Measurements from ENCODE around the gene NUP107.
A peak's percentile ranks its signal among the peaks of the same experiment; 100 is the strongest.

Gene NUP107

GRCh38 chr12:68745376-68745903 lies 58.7 kb downstream of the NUP107 start:
- DNase-seq: no peak

- DNase-seq: peak; percentile 95
These were observed 59.3 kb downstream of the NUP107 start, which contains the start of gene SLC35E3 for GRCh38 chr12:68745904-68746571. TSS of gene SLC35E3 (plus strand) at chr12:68746176. CDS start at chr12:68746378, 202 bp downstream.

GRCh38 chr12:68746572-68747180 lies 59.9 kb downstream of the NUP107 start:
- DNase-seq: peak; percentile 47

GRCh38 chr12:68749443-68749842 lies 62.7 kb downstream of the NUP107 start:
- no peak for DNase-seq

GRCh38 chr12:68749861-68750260 lies 63.1 kb downstream of the NUP107 start:
- no peak for DNase-seq

- DNase-seq: no peak
These were observed 63.7 kb downstream of the NUP107 start for GRCh38 chr12:68750506-68750905.

- no peak for DNase-seq
These were observed 68.9 kb downstream of the NUP107 start for GRCh38 chr12:68755536-68756243.

- no peak for DNase-seq
These were observed 73.1 kb downstream of the NUP107 start for GRCh38 chr12:68759852-68760251.

GRCh38 chr12:68760806-68761441 lies 74.1 kb downstream of the NUP107 start:
- no peak for DNase-seq

- DNase-seq: no peak
These were observed 74.6 kb downstream of the NUP107 start for GRCh38 chr12:68761442-68761812.

- no peak for DNase-seq
These were observed 75.3 kb downstream of the NUP107 start for GRCh38 chr12:68761901-68762630.

GRCh38 chr12:68762691-68763090 lies 75.9 kb downstream of the NUP107 start:
- DNase-seq: no peak

GRCh38 chr12:68765696-68766095 lies 78.9 kb downstream of the NUP107 start:
- no peak for DNase-seq

- DNase-seq: no peak
These were observed 79.9 kb downstream of the NUP107 start for GRCh38 chr12:68766646-68767045.

GRCh38 chr12:68767191-68767590 lies 80.4 kb downstream of the NUP107 start:
- no peak for DNase-seq

GRCh38 chr12:68768431-68768939 lies 81.7 kb downstream of the NUP107 start:
- no peak for DNase-seq

GRCh38 chr12:68769941-68770340 lies 83.2 kb downstream of the NUP107 start:
- DNase-seq: no peak

- DNase-seq: no peak
These were observed 84.6 kb downstream of the NUP107 start for GRCh38 chr12:68771223-68771925.

- DNase-seq: no peak
These were observed 85.9 kb downstream of the NUP107 start for GRCh38 chr12:68772714-68773113.

- DNase-seq: no peak
These were observed 86.8 kb downstream of the NUP107 start for GRCh38 chr12:68773582-68773981.

GRCh38 chr12:68775121-68775630 lies 88.4 kb downstream of the NUP107 start:
- no peak for DNase-seq
